22Rv1 (cell line): Measurements from ENCODE around the gene NAXD.
A peak's percentile ranks its signal among the peaks of the same experiment; 100 is the strongest.
"Not testable (repeated sequence)": the region's sequence is repeated elsewhere in the genome, so short reads cannot be mapped to it uniquely, and the experiment has no call there.

Experiments used
- H3K27ac ChIP-seq: fragments of 450-650 bp; 2 replicates; pipeline ENCODE4 v1.5.1; 2017
- CTCF ChIP-seq: fragments of 450-650 bp; IDR thresholded peaks from 2 replicates; pipeline ENCODE4 v1.5.1; 2017; ENCODE audit warnings: mild to moderate bottlenecking
- ZFX ChIP-seq: fragments of 450-650 bp; IDR thresholded peaks from 2 replicates; pipeline ENCODE4 v1.6.1; 2017; ENCODE audit warnings: antibody characterized with exemption, borderline replicate concordance

The NAXD gene

DNA sequence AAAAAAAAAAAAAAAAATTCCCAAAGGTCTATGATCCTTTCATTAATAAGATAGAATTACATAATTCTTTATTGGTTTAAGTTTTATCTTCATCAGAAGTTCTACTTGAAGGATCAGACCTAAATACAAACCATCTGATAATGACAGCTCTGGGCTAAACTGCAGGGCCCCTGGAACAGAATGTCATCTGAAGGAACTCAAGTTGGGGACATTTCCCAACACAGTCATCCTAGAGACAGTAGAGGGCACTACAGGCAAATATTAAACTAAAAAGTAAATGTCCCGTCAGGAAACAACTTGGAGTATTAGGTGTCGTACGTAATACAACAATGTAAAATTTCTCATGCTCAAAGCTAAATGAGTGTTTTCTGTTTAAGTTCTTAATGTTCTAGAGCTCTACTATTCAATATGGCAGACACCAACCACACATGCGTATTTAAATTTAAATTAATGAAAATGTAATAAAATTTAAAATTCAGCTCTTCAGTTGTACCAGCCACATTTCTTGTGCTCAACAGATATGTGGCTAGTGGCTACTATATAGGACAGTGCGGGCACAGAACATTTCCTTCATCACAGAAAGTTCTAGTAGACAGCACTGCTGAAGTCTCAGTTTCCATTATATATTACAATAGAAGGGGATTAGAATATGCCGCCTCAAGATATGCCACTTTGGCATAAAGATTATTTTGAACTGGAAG, 21.8 kb upstream of the NAXD start:
- TF ChIP-seq ZFX = no peak
- peak; percentile 78 for TF ChIP-seq CTCF
- H3K27ac ChIP-seq = no peak overlapping the region

DNA sequence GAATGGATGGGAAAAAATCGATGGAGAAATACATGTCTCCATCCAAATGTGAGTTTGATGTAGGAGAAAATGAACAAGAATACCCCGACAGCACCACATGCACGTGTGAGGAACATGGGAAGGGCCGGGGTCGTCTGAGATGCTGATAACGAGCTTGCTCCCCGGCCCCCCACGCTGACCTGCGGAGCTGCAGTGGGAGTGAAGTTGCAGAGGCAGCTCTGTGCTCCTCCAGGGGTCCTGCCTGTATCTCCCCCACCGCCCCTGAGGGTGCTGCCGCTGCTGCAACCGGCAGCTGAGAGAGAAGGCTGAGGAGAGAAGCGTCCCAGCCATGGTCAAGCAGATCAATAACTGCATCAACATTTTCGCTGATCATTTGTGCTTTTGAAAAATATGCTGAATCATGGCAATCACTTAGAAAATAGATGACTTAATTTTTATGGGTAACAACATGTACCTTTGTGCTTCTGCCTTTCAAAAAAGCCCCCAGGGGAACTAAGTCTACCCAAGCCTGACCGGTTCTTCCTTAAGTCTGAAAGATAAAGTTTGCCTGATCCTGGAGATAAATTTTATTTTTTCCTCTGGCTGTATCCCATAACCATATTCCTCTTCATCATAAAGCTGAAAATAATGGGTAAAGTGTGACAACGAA, 18.2 kb upstream of the NAXD start:
- TF ChIP-seq ZFX (no peak), CTCF (no peak)

GRCh38 chr13:110600261-110600819, 15.0 kb upstream of the NAXD start:
- TF ChIP-seq ZFX = no peak
- no peak for TF ChIP-seq CTCF
- H3K27ac ChIP-seq = peak overlapping the region; percentile 59

More for the DNA sequence above, 18.2 kb upstream of the NAXD start:
- peak overlapping the region; percentile 19; the same call in 1 of the 2 replicates for H3K27ac ChIP-seq

DNA sequence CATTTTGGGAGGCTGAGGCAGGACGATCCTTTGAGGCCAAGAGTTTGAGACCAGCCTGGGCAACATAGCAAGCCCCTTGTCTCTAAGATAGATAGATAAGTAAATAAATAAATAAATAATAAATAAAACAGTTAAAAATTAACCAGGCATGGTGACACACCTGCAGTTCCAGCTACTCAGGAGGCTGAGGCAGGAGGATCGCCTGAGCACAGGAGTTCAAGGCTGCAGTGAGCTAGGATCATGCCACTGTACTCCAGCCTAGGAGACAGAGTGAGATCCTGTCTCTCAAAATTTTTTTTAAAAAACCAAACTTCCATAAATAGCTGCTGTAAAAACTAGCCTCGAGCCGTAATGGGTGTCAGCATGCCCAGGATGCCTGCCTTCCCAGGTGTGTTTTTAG, 14.4 kb upstream of the NAXD start:
- TF ChIP-seq ZFX (no peak), CTCF (no peak)
- H3K27ac ChIP-seq = peak overlapping the region; percentile 59

GRCh38 chr13:110605132-110605531, 10.2 kb upstream of the NAXD start:
- TF ChIP-seq CTCF (no peak), ZFX (no peak)
- no peak overlapping the region for H3K27ac ChIP-seq

- not testable (repeated sequence) for H3K27ac ChIP-seq
Measured at GRCh38 chr13:110606281-110606680, 9.1 kb upstream of the NAXD start.

GRCh38 chr13:110607675-110608224, 7.6 kb upstream of the NAXD start:
- TF ChIP-seq ZFX = no peak
- no peak for TF ChIP-seq CTCF
- H3K27ac ChIP-seq = no peak overlapping the region
